ENCODE measurements around the gene PLA2G6. TPM values are rescaled to one million over a fixed set of nuclear protein-coding genes. Genes with fewer than 3 reads are reported as not detected.
A peak's percentile ranks its signal among the peaks of the same experiment; 100 is the strongest.

The PLA2G6 gene
- total RNA-seq, 2 experiments from 2014 or later: 54.0 to 57.3 TPM

- intact Hi-C loops (cut with DNase I, micrococcal nuclease): no loop called here
- Mint-ChIP-seq H3K36me3 (ENCODE audit: low read depth) (peaks cover 4% of the 10 kb centered on the region), H3K4me1 (peaks cover 22% of the 10 kb centered on the region), H3K9me3 (ENCODE audit: low read depth) (no peaks in the 10 kb centered on the region), H3K27me3 (no peaks in the 10 kb centered on the region), H3K27ac (no peak overlapping the region), H3K4me3 (no peak overlapping the region)
- CTCF ChIA-PET: interaction anchor here (0.7 kb wide), 1 partner anchor 32 kb away, joined by 4 read pairs; no protein-coding TSS in a partner anchor
- ATAC-seq (no peak), DNase-seq (no peak)
- POLR2A ChIA-PET: no interaction called here
Observed at GRCh38 chr22:38174626-38175025, 7.0 kb downstream of the PLA2G6 start.

GRCh38 chr22:38173641-38173906 is 8.1 kb downstream of the PLA2G6 start:
- CTCF ChIA-PET: interaction anchor here (1.5 kb wide), 1 partner anchor 8 kb away, joined by 3 read pairs; the partner anchor contains the start of gene PLA2G6

GRCh38 chr22:38172832-38173640 is 8.6 kb downstream of the PLA2G6 start:
- CTCF ChIA-PET: interaction anchor here (1.5 kb wide), 1 partner anchor 9 kb away, joined by 3 read pairs; the partner anchor contains the start of gene PLA2G6

More at GRCh38 chr22:38173641-38173906, 8.1 kb downstream of the PLA2G6 start:
- H3K4me3 Mint-ChIP-seq: no peak overlapping the region
- H3K27ac Mint-ChIP-seq: no peak overlapping the region
- H3K27me3 Mint-ChIP-seq: no peaks in the 10 kb centered on the region
- no peak for ATAC-seq
- H3K4me1 Mint-ChIP-seq: peaks cover 14% of the 10 kb centered on the region
- no peaks in the 10 kb centered on the region for H3K9me3 Mint-ChIP-seq (ENCODE audit: low read depth)
- POLR2A ChIA-PET: interaction anchor here (0.6 kb wide), 1 partner anchor 19 kb away, joined by 3 read pairs; no protein-coding TSS in a partner anchor
- H3K36me3 Mint-ChIP-seq (ENCODE audit: low read depth): peaks cover 4% of the 10 kb centered on the region
- DNase-seq: no peak
- intact Hi-C loops (cut with DNase I, micrococcal nuclease): no loop called here

GRCh38 chr22:38171927-38172831 is 9.5 kb downstream of the PLA2G6 start:
- Mint-ChIP-seq H3K9me3 (ENCODE audit: low read depth) (no peaks in the 10 kb centered on the region), H3K27me3 (no peaks in the 10 kb centered on the region), H3K27ac (no peak overlapping the region), H3K4me3 (no peak overlapping the region), H3K4me1 (peaks cover 14% of the 10 kb centered on the region), H3K36me3 (ENCODE audit: low read depth) (peaks cover 4% of the 10 kb centered on the region)
- DNase-seq (no peak), ATAC-seq (no peak)
- ChIA-PET POLR2A (no interaction called here), CTCF (no interaction called here)
- intact Hi-C loops (cut with DNase I, micrococcal nuclease): no loop called here

More at GRCh38 chr22:38172832-38173640, 8.6 kb downstream of the PLA2G6 start:
- Mint-ChIP-seq H3K27me3 (no peaks in the 10 kb centered on the region), H3K4me1 (peaks cover 14% of the 10 kb centered on the region), H3K36me3 (ENCODE audit: low read depth) (peaks cover 4% of the 10 kb centered on the region), H3K4me3 (no peak overlapping the region), H3K9me3 (ENCODE audit: low read depth) (no peaks in the 10 kb centered on the region), H3K27ac (peak overlapping the region; percentile 31)
- intact Hi-C loops (cut with DNase I, micrococcal nuclease): no loop called here
- POLR2A ChIA-PET: interaction anchor here (0.6 kb wide), 1 partner anchor 20 kb away, joined by 3 read pairs; no protein-coding TSS in a partner anchor
- DNase-seq (no peak), ATAC-seq (no peak)

GRCh38 chr22:38170469-38170868 is 11.2 kb downstream of the PLA2G6 start:
- Mint-ChIP-seq H3K36me3 (ENCODE audit: low read depth) (peaks cover 7% of the 10 kb centered on the region), H3K4me1 (peaks cover 14% of the 10 kb centered on the region), H3K9me3 (ENCODE audit: low read depth) (no peaks in the 10 kb centered on the region), H3K27ac (no peak overlapping the region), H3K4me3 (no peak overlapping the region), H3K27me3 (no peaks in the 10 kb centered on the region)
- DNase-seq (no peak), ATAC-seq (no peak)
- POLR2A ChIA-PET: no interaction called here
- intact Hi-C loops (cut with DNase I, micrococcal nuclease): no loop called here
- CTCF ChIA-PET: interaction anchor here (0.6 kb wide), 1 partner anchor 511 kb away, joined by 3 read pairs; the partner anchor contains the start of gene TOMM22

GRCh38 chr22:38169116-38169515 is 12.5 kb downstream of the PLA2G6 start:
- Mint-ChIP-seq H3K27ac (no peak overlapping the region), H3K4me3 (no peak overlapping the region), H3K36me3 (ENCODE audit: low read depth) (peaks cover 12% of the 10 kb centered on the region), H3K4me1 (peaks cover 14% of the 10 kb centered on the region), H3K27me3 (no peaks in the 10 kb centered on the region), H3K9me3 (ENCODE audit: low read depth) (no peaks in the 10 kb centered on the region)
- ATAC-seq (no peak), DNase-seq (no peak)
- ChIA-PET POLR2A (no interaction called here), CTCF (no interaction called here)
- intact Hi-C loops (cut with DNase I, micrococcal nuclease): no loop called here

- Mint-ChIP-seq H3K27me3 (no peaks in the 10 kb centered on the region), H3K9me3 (ENCODE audit: low read depth) (no peaks in the 10 kb centered on the region), H3K36me3 (ENCODE audit: low read depth) (peaks cover 11% of the 10 kb centered on the region), H3K4me3 (no peak overlapping the region), H3K27ac (no peak overlapping the region), H3K4me1 (peaks cover 10% of the 10 kb centered on the region)
- POLR2A ChIA-PET: interaction anchor here (0.6 kb wide), 2 partner anchors 370 to 1307 kb away, joined by 3 read pairs; no protein-coding TSS in a partner anchor
- intact Hi-C loops (cut with DNase I, micrococcal nuclease): no loop called here
- CTCF ChIA-PET: no interaction called here
- ATAC-seq (no peak), DNase-seq (no peak)
Observed at GRCh38 chr22:38167988-38168407, 13.6 kb downstream of the PLA2G6 start.

- Mint-ChIP-seq H3K36me3 (ENCODE audit: low read depth) (peaks cover 15% of the 10 kb centered on the region), H3K27ac (no peak overlapping the region), H3K9me3 (ENCODE audit: low read depth) (peaks cover 1% of the 10 kb centered on the region), H3K4me3 (no peak overlapping the region), H3K27me3 (no peaks in the 10 kb centered on the region), H3K4me1 (peaks cover 8% of the 10 kb centered on the region)
- ATAC-seq (no peak), DNase-seq (no peak)
- intact Hi-C loops (cut with DNase I, micrococcal nuclease): no loop called here
- POLR2A ChIA-PET: no interaction called here
- CTCF ChIA-PET: interaction anchor here (0.7 to 1.0 kb wide), 3 partner anchors 22 to 114 kb away, joined by 3 to 4 read pairs (median 3); no protein-coding TSS in a partner anchor
Observed at GRCh38 chr22:38165922-38166593, 15.6 kb downstream of the PLA2G6 start.

GRCh38 chr22:38164551-38164918 is 17.1 kb downstream of the PLA2G6 start:
- ChIA-PET CTCF (no interaction called here), POLR2A (no interaction called here)
- DNase-seq (no peak), ATAC-seq (no peak)
- H3K27ac Mint-ChIP-seq: no peak overlapping the region
- intact Hi-C loops (cut with DNase I, micrococcal nuclease): no loop called here
- no peak overlapping the region for H3K4me3 Mint-ChIP-seq
- H3K36me3 Mint-ChIP-seq (ENCODE audit: low read depth): peaks cover 15% of the 10 kb centered on the region
- peaks cover 8% of the 10 kb centered on the region for H3K4me1 Mint-ChIP-seq
- H3K9me3 Mint-ChIP-seq (ENCODE audit: low read depth): peaks cover 1% of the 10 kb centered on the region
- no peaks in the 10 kb centered on the region for H3K27me3 Mint-ChIP-seq

GRCh38 chr22:38163844-38164550 is 17.6 kb downstream of the PLA2G6 start:
- ChIA-PET CTCF (no interaction called here), POLR2A (no interaction called here)
- H3K27ac Mint-ChIP-seq: no peak overlapping the region

More at GRCh38 chr22:38163844-38164550, 17.6 kb downstream of the PLA2G6 start:
- DNase-seq (no peak), ATAC-seq (no peak)
- Mint-ChIP-seq H3K4me3 (no peak overlapping the region), H3K9me3 (ENCODE audit: low read depth) (peaks cover 1% of the 10 kb centered on the region), H3K4me1 (peaks cover 8% of the 10 kb centered on the region), H3K36me3 (ENCODE audit: low read depth) (peaks cover 15% of the 10 kb centered on the region), H3K27me3 (no peaks in the 10 kb centered on the region)
- intact Hi-C loops (cut with DNase I, micrococcal nuclease): no loop called here
